ENCODE measurements around the gene KLF14.

- TF ChIP-seq, protein P1, sequence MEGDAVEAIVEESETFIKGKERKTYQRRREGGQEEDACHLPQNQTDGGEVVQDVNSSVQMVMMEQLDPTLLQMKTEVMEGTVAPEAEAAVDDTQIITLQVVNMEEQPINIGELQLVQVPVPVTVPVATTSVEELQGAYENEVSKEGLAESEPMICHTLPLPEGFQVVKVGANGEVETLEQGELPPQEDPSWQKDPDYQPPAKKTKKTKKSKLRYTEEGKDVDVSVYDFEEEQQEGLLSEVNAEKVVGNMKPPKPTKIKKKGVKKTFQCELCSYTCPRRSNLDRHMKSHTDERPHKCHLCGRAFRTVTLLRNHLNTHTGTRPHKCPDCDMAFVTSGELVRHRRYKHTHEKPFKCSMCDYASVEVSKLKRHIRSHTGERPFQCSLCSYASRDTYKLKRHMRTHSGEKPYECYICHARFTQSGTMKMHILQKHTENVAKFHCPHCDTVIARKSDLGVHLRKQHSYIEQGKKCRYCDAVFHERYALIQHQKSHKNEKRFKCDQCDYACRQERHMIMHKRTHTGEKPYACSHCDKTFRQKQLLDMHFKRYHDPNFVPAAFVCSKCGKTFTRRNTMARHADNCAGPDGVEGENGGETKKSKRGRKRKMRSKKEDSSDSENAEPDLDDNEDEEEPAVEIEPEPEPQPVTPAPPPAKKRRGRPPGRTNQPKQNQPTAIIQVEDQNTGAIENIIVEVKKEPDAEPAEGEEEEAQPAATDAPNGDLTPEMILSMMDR (IDR thresholded peaks at IDR 0.05 in 4 of 5, conservative IDR thresholded peaks at IDR 0.05 in 1 of 5): no peak
- no peak for TF ChIP-seq POLR2A (IDR thresholded peaks at IDR 0.05)
Observed at GRCh38 chr7:130752424-130752823, 18.4 kb upstream of the KLF14 start.

Measured in gastrocnemius medialis (tissue), 4 donors.